Peyer's patch (tissue), 4 donors: ENCODE measurements around the gene LYZL4. TPM values are rescaled to one million over a fixed set of nuclear protein-coding genes. Genes with fewer than 3 reads are reported as not detected.
A peak's percentile ranks its signal among the peaks of the same experiment; 100 is the strongest.

Experiments used
- DNase-seq, 3 donors: peaks; one replicate each; pipeline ENCODE4 v3.0.0-alpha.2; 2017 to 2019
- H3K27ac ChIP-seq, 4 donors: fragments of 200-600 bp; sonication (generic); one replicate each; pipeline ENCODE4 v1.5.1; 2016 to 2019
- H3K27me3 ChIP-seq, 2 donors: fragments of 200-600 bp; sonication (generic); one replicate each; pipeline ENCODE4 v1.5.1; 2019
- H3K36me3 ChIP-seq, 3 donors: fragments of 200-600 bp; sonication (generic); one replicate each; pipeline ENCODE4 v1.5.1; 2016 to 2019
- H3K4me1 ChIP-seq, 4 donors: fragments of 200-600 bp; sonication (generic); one replicate each; pipeline ENCODE4 v1.5.1; 2016 to 2019
- H3K4me3 ChIP-seq, 4 donors: fragments of 200-600 bp; sonication (generic); 1 replicate in 3 of 4; 2 replicates in 1 of 4; pipeline ENCODE4 v1.5.1; 2016 to 2019; ENCODE audit warnings: mild to moderate bottlenecking in 1 of 4
- H3K9me3 ChIP-seq, 4 donors: fragments of 200-600 bp; sonication (generic); one replicate each; pipeline ENCODE4 v1.5.1; 2016 to 2019; ENCODE audit warnings: mild to moderate bottlenecking in 1 of 4
- CTCF ChIP-seq, 6 experiments: fragments of 450-650 bp in 4 of 6; fragments of 200-600 bp in 2 of 6; sonication (generic) in 1 of 6; IDR thresholded peaks; one replicate each; pipeline ENCODE4 v1.5.1; 2017 to 2019; ENCODE audit warnings: antibody characterized with exemption in 6 of 6, mild to moderate bottlenecking in 3 of 6, moderate library complexity in 1 of 6
- POLR2A ChIP-seq, 2 donors: fragments of 450-650 bp; IDR thresholded peaks; one replicate each; pipeline ENCODE4 v1.5.1; 2017; ENCODE audit warnings: antibody characterized with exemption in 2 of 2, mild to moderate bottlenecking in 2 of 2, moderate library complexity in 2 of 2
- total RNA-seq, 4 donors: library from RNA; depleted of rRNA; stranded (reverse); fragments of >200 nt; gene quantifications; one replicate each; pipeline ENCODE4 v1.1.0, GENCODE V29; 2016

LYZL4 gene
- total RNA-seq, 4 donors from 2014 or later, result not detected

GRCh38 chr3:42398080-42398479 lies 12.3 kb downstream of the LYZL4 start:
- DNase-seq, result no peak
- Histone ChIP-seq H3K27me3 (no peaks in the 10 kb centered on the region), H3K4me1 (no peaks in the 10 kb centered on the region), H3K4me3 (no peak overlapping the region), H3K27ac (no peak overlapping the region), H3K9me3 (no peaks in the 10 kb centered on the region), H3K36me3 (no peaks in the 10 kb centered on the region)
- TF ChIP-seq POLR2A (IDR thresholded peaks at IDR 0.05), result no peak
- no peak for TF ChIP-seq CTCF (IDR thresholded peaks at IDR 0.05)

- H3K36me3 ChIP-seq, result no peaks in the 10 kb centered on the region
- TF ChIP-seq CTCF (IDR thresholded peaks at IDR 0.05) (no peak), POLR2A (IDR thresholded peaks at IDR 0.05) (no peak)
- H3K4me1 ChIP-seq, result no peaks in the 10 kb centered on the region
- H3K4me3 ChIP-seq, result no peak overlapping the region
- H3K27me3 ChIP-seq, result no peaks in the 10 kb centered on the region
- H3K27ac ChIP-seq, result no peak overlapping the region
- H3K9me3 ChIP-seq, result no peaks in the 10 kb centered on the region
- DNase-seq, result no peak
Measured at GRCh38 chr3:42397644-42398043, 12.8 kb downstream of the LYZL4 start.

- Histone ChIP-seq H3K9me3 (no peaks in the 10 kb centered on the region), H3K27me3 (no peaks in the 10 kb centered on the region), H3K27ac (no peak overlapping the region), H3K36me3 (no peaks in the 10 kb centered on the region), H3K4me1 (no peaks in the 10 kb centered on the region), H3K4me3 (no peak overlapping the region)
- DNase-seq, result no peak
- no peak for TF ChIP-seq CTCF (IDR thresholded peaks at IDR 0.05)
- TF ChIP-seq POLR2A (IDR thresholded peaks at IDR 0.05), result no peak
Measured at GRCh38 chr3:42394579-42395288, 15.7 kb downstream of the LYZL4 start.

GRCh38 chr3:42387802-42388651 lies 22.4 kb downstream of the LYZL4 start:
- TF ChIP-seq POLR2A (IDR thresholded peaks at IDR 0.05) (no peak), CTCF (IDR thresholded peaks at IDR 0.05) (no peak)

GRCh38 chr3:42381551-42382082 lies 28.8 kb downstream of the LYZL4 start:
- H3K27me3 ChIP-seq, result no peaks in the 10 kb centered on the region
- no peaks in the 10 kb centered on the region for H3K4me1 ChIP-seq
- TF ChIP-seq CTCF (IDR thresholded peaks at IDR 0.05) (no peak), POLR2A (IDR thresholded peaks at IDR 0.05) (no peak)
- no peak for DNase-seq
- no peak overlapping the region for H3K4me3 ChIP-seq
- H3K9me3 ChIP-seq, result no peaks in the 10 kb centered on the region
- no peak overlapping the region for H3K27ac ChIP-seq
- no peaks in the 10 kb centered on the region for H3K36me3 ChIP-seq

More at GRCh38 chr3:42387802-42388651, 22.4 kb downstream of the LYZL4 start:
- no peak overlapping the region for H3K4me3 ChIP-seq
- H3K9me3 ChIP-seq, result no peaks in the 10 kb centered on the region
- peak overlapping the region in 1 of 4 donors; percentile 6 for H3K27ac ChIP-seq
- H3K36me3 ChIP-seq, result no peaks in the 10 kb centered on the region
- H3K4me1 ChIP-seq, result no peaks in the 10 kb centered on the region
- H3K27me3 ChIP-seq, result no peaks in the 10 kb centered on the region
- no peak for DNase-seq
